NOMO-1 (cell line): ENCODE measurements around the gene IL4.
"Not testable (repeated sequence)": the region's sequence is repeated elsewhere in the genome, so short reads cannot be mapped to it uniquely, and the experiment has no call there.

Experiments
- DNase-seq, 2 experiments: peaks; one replicate each; lab custom pipeline; 2025; ENCODE audit not compliant: unreplicated experiment in 2 of 2; lab: John Stamatoyannopoulos, UW

The IL4 gene

DNA sequence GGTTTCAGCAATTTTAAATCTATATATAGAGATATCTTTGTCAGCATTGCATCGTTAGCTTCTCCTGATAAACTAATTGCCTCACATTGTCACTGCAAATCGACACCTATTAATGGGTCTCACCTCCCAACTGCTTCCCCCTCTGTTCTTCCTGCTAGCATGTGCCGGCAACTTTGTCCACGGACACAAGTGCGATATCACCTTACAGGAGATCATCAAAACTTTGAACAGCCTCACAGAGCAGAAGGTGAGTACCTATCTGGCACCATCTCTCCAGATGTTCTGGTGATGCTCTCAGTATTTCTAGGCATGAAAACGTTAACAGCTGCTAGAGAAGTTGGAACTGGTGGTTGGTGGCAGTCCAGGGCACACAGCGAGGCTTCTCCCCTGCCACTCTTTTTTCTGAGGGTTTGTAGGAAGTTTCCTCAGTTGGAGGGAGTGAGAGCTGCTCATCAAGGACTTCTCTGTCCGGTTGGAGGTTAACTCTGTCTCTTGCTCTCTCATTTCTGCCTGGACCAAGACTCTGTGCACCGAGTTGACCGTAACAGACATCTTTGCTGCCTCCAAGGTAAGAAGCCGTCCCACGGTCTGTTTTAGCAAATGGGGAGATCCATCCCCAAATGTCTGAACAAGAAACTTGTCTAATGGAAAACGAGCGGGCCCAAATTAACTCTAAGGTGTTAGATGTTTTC lies at the start of gene IL4:
Gene IL4, plus strand, starts transcription at position 51 of the 692 bp plus-strand sequence. Its CDS starts 62 bp downstream, at position 113.
- DNase-seq, result no peak

DNA sequence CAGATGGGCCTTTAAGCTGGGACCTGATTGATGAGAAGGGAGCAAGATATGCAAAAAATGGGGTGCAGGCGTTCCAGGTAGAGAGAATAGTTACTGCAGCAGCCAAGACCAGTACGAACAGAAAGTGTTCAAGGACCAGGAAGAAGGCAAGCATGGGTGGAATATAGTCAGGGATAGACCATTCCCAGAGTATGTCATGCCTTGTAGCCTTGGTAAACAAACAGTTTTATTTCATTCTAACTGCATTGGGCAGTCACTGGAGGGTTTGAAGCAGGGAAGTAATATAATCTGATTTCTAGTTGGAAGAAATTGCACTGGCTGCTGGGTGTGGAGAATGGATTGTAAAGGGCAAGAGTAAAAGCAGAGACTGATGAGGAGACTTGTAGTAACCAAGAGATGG lies 46.3 kb upstream of the IL4 start:
- DNase-seq, result no peak

DNA sequence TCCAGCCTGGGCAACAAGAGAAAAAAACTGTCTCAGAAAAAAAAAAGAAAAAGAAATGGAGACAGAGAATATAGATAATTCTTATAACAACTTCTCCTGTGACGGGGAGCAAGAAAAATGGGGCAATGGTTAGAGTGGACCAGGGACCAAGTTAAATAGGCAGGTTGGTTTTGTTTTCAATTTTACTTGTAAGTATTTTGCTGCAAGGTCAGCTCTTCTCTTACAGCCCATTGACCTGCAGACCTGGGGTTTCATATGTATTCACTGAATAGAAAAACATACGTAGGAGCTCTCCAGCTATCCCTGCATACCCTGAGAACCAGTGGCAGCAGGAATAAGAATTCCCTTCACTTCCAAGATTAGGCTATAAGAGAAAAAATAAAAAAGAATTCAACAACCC lies 45.0 kb upstream of the IL4 start:
- DNase-seq, result no peak

DNA sequence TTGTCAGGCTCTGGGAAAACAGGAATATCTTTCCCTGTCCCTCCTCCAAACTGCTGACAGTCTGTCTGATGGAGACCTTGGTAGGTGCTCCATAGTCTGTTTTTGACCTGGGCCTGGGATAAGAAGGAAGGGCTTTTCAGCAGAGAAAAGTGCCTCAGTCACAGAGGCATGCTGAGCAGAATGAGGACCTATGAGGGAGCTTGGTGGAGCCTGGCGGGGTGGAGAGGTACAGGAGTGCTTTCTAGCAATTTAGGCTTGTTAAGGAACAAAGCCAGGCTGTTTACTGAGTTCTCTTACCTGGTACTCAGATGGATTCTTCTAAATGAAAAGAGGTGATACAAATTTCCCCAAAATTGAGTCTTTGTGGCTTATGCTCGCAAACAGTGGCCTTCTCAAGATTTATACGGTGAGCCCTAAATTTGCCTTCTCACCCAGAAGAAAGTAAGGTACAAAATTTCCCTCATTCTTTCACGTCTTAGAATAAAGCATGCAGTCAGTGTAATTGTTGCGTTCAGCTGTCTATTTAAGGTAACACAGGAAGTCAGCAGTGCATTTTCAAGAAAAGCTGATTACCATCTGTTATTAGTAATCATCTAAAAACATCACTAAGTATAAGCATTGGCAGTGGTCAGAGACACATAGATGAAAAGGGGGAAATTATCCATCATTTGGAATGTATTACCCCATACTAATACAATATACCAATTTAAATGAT lies 44.4 kb upstream of the IL4 start:
- no peak for DNase-seq

DNA sequence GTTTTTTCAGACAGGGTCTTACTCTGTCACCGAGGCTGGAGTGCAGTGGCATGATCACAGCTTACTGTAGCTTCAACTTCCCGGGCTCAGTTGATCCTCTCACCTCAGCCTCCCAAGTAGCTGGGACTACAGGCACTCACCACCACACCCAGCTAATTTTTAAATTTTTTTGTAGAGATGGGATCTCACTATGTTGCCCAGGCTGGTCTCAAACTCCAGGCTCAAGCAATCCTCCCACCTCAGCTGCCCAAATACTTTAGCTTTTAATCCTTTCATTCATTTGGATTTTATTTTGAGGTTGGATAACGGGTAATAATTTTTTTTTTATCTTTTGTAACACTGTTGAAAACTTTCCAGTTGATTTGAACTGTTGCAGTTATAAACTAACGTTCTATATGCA lies 40.2 kb upstream of the IL4 start:
- DNase-seq, result not testable (repeated sequence)

DNA sequence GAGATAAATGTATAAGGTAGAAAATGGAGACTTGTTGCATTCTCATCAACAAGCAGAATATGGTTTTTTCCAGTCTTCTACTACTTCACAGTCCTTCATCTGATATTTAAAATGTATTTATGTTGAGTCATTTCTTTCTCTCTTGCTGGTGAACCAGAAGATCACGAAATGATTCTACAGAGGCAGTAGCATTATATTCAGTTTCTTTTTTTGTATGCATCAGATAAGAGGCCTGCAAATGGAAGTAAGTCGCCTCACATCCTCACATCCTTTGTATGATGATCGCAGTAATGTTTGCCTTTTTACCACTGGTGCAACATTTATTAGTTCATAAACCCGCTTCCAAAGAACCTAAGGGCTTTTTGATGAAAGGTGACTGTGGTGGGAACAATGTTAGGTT lies 37.9 kb upstream of the IL4 start:
- DNase-seq, result no peak

DNA sequence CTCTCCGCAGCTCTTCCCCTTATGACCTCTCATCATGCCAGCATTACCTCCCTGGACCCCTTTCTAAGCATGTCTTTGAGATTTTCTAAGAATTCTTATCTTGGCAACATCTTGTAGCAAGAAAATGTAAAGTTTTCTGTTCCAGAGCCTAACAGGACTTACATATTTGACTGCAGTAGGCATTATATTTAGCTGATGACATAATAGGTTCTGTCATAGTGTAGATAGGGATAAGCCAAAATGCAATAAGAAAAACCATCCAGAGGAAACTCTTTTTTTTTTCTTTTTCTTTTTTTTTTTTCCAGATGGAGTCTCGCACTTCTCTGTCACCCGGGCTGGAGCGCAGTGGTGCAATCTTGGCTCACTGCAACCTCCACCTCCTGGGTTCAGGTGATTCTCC lies 36.5 kb upstream of the IL4 start:
- no peak for DNase-seq

DNA sequence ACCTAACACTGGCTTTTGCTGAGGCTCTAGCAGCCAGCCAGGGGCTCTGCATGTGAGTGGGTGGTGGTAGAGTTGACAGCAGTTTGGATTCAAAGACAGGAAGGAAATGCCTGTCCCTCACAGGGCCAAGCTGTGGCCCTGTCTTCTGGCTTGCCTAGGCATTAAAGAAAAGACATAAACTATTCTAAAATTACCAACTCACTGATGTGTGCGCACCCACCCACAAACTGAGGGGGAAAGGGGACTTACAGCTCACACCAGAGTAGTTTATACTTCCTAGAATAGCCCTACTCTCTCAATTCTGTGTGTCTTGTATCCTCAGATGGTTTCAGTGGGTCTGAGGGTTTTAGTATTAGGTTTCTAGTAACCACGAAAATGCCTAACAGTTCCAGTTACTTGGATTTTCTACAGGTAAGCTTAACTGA lies 34.1 kb upstream of the IL4 start:
- DNase-seq, result no peak

DNA sequence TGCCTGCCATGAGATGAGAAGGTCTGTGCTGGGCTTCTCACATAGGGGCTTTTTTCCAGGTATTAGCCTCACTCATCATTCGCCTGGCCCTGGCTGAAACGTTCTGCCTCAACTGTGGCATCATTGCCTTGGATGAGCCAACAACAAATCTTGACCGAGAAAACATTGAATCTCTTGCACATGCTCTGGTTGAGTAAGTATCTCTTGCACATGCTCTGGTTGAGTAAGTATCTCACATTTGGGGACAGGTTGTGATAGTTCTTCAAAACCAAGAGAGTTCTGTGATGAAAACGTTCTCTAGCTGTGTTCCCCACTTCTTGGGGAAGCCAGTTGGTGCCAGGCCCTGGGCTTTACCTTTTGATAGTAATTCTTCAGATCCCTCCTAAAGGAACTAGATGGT lies 33.2 kb upstream of the IL4 start:
- no peak for DNase-seq

DNA sequence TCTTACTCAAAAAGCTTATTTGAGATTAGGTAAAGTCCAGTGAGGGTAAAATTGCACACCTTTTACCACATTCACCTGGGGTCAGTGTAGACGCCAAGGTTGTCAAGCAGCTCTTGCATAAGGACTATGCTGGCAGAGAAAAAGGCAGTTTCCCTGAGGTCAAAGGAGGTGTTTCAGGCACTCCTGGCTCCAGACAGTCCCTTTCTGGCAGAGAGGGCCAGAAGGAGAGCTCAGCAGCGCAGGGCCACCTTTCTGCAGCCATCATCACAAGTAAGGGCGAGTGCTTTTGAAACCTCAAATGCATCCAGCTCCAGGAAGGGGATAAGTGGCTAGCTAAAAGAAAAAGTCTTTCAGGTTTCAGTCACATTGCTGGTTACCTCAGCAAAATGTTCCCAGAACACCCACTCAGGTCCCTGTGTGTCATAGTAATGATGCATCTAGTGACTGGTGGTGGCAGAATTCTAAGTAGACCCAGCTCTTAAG lies 32.5 kb upstream of the IL4 start:
- DNase-seq, result no peak

DNA sequence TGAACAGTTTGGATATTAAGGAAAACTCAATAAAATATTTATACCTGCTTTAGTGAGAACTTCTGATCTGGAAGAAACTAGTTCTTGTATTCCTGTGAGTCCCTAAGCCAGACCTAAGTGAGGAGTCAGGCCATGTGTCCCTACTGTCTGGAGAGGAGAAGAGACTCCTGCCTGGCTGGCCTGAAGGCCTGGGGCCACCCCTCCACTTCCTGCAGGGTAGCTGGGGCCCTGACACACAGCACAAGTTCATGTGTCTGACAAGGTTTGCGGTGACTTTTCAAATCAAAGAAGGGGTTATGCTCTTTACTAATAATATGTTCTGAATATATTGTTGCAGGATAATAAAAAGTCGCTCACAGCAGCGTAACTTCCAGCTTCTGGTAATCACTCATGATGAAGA lies 31.9 kb upstream of the IL4 start:
- no peak for DNase-seq

DNA sequence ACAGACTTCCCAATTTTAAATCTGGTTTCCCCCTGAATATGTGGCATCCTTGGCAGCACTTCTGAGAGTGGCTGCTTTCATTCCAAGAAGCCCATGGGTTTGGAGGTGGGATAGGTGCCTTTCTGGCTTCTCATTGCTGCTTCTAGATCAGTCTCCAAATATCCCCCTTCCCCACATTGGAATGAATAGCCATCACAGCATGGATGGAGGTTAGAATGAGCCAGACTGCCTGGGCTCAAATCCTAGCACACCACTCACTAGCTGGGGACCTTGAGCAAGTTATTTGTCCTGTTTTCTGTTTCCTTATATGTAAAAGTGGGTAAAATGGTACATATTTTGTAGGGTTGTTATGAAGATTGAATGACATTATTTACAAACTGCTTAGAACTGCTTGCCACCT lies 29.6 kb upstream of the IL4 start:
- no peak for DNase-seq

DNA sequence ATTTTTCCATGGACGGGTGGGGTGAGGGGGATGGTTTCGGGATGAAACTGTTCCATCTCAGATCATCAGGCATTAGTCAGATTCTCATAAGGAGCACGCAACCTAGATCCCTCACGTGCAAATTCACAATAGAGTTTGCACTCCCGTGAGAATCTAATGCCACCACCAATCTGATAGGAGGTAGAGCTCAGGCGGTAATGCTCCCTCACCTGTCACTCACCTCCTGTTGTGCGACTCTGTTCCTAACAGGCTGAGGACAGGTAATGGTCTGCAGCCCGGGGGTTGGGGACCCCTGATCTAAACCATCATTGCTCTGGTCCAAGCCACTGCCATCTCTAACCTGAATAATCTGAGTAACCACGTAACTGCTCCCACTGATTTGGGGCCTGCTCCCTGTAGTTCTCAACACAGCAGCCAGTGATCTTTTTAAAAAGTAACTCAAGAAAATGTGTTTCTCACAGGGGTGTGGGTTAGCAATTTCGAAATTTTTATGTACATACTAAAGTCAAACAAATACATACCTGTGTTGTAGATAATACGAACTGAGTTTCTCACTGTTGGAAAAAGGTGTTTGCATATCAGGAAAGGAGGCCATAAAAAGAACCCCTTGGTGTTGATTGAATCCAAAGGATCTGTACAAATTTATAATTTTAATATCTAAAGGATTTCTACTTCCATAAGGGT lies 27.1 kb upstream of the IL4 start:
- DNase-seq, result no peak

DNA sequence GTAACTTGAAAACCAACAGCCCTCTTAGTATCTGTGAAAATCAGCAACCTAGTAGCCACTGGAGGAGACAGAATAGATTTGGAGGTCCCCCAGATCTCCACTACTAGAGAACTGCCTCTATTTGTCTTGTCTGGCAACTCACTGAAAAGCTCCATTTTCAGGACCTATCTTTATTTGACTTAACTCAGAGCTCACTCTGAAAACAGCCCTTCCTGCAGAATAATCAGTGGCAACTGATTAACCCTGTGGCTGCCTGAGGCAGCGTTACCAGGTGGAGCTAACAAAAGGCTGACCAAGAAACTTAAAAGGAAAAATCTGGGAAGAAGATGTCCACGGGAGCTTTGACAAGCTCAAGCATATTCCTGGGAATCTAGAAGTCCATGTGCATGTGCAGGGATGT lies 26.3 kb upstream of the IL4 start:
- no peak for DNase-seq

DNA sequence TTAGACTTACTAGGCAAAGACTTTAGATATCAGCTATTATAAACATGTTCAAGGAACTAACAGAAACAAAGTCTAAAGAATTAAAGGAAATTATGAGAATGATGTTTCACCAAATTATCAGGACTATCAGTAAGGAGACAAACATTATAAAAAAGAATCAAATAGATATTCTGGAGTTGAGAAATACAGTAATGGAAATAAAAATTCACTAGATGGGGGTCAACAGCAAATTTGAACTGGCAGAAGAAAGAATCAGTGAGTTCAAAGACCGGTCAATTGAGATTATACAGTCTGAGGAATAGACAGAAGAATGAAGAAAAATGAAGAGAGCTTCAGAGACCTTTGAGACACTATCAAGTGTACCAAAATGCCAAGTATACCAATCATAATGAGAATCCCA lies 25.4 kb upstream of the IL4 start:
- no peak for DNase-seq

DNA sequence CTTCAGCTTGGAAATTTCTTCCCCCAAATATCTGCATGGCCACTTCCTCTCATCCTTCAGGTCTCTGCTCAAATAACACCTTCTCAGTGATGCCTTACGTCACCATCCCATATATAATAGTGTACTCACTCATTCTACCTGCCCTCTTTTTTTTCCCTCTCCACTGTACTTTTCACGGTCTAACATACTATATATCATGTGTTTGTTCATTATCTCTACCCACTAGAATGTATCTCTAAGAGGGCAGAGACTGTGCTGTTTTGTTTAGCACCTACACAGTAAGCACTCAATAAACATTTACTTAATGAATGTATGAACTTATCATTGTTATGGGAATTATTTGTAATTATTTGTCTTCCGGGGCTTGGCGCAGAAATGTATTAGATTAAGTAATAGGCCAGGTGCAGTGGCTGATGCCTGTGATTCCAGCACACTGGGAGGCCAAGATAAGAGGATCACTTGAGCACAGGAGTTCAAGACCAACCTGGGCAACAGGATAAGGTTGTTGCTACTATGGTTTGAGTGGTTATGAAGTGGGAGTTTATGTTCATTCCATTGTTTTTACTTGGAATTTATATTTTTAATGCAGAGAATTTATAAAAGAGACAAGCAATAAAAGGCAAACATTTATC lies 21.8 kb upstream of the IL4 start:
- no peak for DNase-seq

DNA sequence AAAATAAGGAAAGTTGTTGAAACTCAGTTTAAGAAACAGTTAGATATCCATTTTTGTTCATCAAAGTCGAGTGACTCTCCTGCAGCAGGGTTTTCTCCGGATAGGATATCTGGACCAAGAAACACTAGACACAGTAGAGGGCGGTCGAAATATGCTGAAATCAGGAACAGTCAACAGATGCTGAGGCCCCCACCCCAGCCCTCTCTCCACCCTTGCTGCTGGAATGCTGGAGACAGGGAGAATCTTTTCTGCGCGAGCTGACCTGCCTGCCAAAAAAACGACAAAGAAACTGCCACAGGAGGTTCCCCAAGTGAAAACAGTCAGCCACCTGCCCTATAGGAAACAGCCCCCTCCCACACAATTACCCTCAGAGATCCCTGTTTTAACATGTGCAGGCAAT lies 20.1 kb upstream of the IL4 start:
- no peak for DNase-seq

DNA sequence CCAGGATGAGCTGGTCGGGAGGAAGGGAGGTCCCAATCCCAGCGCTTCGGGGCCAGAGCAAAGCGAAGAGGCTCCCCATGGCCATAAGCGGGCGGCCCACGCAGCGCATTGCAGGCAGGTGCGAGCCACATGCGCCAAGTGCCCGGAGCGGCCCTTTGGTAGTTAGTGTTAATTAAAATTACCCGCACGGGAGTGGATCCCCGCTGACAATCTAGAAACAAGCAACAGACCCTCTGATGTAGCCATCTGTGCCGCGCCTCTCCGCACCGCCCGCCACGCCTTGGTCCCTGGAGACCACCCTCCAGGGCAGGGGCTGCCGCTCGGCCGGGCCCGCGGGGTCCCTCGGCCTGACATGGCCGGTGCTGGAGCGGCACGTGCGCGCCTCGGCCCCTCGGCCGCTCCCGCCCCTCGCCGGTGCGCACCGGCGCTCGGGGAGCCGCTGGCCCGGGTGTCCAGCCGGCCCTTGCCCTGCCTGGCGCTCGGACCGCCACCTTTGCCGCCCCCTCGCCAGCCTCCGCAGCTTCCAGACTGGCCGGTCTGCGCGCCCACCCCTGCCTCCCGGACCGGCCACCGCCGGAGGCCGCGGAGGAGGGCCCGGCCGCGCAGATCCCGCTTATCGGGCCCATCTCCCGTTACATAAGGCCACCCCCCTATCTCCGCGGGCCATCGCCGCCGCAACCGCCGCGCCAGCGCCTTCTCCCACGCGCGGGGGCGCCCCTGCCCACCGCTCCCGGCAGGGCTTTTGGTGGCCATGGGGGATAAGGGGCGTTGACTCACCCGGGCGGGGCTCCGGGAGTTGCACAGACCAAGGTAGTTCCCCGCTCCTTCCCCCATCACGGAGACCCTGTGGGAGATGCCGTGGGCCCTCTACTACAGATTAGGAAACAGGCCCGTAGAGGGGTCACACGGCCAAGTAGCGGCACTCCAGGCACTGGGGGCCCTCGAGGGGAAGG lies 17.7 kb upstream of the IL4 start:
- DNase-seq, result no peak

DNA sequence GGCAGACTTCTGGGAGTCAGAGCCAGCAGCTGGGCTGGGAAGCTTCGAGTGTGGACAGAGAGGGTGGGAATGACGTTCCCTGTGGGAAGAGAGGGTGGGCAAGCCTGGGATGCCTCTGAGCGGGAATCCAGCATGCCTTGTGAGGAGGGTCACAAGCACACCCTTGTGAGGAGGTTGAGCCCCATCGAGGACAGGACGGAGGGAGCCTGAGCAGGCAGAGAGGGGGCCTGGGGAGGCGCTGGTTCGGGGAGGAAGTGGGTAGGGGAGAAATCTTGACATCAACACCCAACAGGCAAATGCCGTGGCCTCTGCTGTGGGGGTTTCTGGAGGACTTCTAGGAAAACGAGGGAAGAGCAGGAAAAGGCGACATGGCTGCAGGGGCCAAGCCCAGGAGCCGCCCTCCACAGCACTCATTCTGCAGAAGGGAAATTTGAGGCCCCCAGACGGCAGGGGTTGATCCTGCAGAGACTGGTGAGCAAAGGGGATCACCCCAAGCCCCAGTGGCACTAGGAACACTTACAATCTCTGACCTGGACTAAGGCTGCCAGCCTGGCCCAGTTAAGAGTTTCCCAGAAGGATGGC lies 16.9 kb upstream of the IL4 start:
- DNase-seq, result no peak
